HG03460 (cell line): ENCODE measurements around the gene ZNF771.
"Not testable (repeated sequence)": the region's sequence is repeated elsewhere in the genome, so short reads cannot be mapped to it uniquely, and the experiment has no call there.

Source experiments
- ATAC-seq: cut with Tn5 transposase; IDR thresholded peaks from one replicate; pipeline ENCODE4 v1.9.1; 2021; ENCODE audit not compliant: unreplicated experiment

Gene ZNF771

DNA sequence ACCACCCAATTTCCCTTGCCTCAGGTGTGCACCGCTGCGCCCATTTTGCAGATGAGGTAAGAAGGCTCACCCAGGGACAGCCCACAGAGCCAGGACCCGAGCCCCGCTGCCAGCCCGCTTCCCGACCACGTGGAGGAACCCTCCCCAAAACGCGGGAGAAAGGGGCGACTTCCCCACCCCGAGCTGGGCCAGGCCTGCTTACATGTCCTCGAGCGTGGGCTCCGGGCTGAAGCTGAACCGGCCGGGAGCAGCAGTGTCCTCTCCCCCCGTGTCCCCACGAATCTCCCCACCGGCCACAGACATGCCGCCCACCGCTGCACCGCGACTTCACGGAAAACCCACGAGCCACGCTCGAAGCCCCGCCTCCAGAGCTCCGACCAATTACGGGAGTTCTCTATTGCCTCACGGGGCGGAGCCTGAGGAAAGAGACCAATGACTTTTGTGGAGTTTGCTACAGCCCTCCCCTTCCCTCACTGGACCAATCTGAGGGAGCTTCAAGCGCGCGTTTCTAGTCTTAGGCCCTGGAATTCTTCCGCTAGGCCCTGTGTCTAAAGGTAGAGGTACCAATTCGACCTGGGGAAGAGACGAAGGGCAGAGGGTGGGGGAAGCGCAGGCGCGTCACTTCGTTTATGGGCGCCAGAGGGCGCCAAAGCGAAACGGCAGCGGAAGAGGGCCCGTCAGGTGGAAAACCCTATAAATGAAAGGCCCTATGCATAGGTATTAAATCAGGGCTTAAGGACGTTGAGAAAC, 22.4 kb downstream of the ZNF771 start, which contains the start of gene DCTPP1:
Gene DCTPP1 (minus strand): TSS at position 353 of the 750 bp plus-strand sequence. CDS start 50 bp downstream, at position 303.
- peak; percentile 96 for ATAC-seq

DNA sequence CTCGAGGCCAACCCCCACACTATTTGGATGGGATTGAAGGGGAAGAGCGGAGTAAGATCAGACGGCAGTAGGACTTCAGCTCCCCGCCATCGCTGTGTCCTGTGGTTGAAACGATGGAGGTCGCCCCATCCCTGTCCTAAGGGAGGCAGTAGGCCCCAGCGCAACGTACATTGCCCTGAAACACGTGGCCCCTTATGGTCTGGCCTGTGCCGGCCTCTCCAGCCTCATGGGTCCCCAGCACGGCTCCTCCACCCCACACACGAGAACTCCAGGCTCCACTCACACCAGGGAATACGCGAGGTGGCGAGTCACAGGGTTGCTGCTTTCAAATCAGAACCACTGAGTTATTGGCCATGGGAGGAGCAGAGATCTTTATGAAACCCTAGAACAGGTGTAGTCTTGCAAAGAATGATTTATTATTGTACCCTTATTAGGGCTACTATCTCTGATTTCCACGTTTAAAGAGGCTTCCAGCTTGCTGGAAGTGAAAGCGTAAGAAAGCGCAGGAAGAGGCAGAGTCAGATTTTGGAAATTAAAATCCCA, 23.1 kb downstream of the ZNF771 start:
- ATAC-seq, result no peak

DNA sequence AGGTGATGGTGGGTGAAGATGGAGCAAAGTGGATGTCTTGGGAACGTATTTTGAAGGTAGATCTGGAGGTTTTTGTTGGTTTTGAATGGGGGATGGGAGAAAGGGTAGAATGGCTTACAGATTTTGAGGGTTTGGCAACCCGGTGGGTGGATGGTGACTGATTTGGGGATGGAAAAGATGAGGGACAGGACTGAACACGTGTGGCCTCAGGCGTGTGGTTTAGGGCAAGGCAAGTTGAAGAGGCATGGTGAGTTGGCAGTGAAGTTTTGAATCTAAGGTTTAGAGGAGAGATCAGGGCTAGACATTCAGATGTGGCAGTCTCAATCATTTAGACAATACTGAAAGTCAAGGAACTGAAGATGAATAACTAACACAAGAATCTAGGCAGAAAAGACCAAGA, 27.4 kb downstream of the ZNF771 start:
- no peak for ATAC-seq

DNA sequence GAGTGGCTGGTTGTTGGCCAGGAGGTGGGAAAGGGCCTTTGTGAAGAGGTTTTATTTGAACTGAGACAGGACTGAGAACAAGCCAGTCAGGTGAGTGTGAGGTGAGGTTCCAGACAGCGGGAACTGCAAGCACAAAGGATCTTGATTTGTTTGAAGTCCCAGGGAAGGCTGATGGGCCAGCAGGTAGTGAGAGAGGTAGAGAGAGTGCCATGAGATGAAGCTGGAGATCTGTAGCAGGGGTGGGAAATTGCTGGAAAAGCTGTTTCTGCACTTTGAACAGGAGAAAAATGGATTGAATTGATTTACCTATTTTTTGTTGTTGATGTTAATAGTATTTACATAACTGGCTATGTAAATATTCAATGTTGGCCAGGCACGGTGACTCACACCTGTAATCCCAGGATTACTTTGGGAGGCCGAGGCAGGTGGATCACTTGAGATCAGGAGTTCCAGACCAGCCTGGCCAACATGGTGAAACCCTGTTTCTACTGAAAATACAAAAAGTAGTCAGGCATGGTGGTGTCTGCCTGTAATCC, 30.2 kb downstream of the ZNF771 start:
- no peak for ATAC-seq

DNA sequence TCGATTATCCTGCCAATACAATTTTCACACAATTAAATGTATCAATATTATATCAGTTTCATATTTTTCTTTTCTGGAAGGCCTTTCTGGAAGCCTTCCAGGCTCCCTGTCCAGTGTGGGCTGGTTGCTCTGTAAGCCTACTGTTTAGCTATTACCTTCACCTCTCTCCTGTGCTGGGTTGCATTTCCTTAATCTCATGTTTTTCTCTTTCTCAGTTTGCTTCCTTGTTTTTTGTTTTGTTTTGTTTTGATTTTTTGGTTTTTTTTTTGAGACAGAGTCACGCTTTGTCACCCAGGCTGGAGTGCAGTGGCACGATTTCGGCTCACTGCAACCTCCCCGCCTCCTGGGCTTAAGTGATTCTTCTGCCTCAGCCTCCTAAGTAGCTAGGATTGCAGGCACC, 31.4 kb downstream of the ZNF771 start:
- no peak for ATAC-seq

DNA sequence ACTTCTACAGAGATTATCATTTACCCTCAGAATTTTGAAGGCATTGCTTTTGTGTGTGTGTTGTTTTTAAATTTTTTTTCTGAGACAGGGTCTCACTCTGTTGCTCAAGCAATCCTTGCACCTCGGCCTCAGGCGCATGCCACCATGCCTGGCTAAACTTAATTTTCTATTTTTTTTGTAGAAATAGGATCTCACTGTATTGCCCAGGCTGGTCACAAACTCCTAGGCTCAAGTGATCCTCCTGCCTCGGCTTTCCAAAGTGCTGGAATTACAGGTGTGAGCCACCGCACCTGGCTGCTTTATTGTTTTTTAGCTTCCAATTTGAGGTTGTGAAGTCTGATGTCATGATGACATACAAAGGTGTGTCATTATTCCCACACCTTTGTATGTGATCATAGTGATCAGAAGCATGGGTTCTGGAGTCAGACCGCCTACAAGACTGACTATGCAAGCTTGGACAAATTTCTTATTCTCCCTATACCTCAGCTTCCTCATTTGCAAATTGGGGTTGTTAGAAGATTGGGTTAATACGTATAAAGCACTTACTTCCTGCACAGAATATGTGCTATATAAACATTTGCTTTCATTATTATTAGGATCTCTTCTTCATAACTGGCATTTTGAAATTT, 32.4 kb downstream of the ZNF771 start:
- no peak for ATAC-seq

DNA sequence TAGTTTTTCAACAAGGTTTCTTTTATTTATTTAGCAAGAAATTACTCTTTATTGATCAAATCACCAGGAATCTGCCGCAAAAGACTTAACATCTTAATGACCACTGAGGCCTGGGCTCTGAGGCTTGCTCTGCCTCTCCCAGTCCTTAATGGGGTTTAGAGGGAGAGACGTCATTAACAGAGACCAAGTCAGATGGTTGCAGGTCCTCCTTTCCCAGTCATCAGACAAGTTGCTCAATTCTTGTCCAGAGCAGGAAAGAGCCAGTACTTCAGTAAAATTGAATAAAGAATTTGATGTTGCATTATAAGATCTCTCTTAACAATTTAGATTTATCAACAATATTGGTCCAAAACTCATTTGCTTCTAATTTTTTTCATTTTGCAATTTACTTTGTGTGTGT, 36.2 kb downstream of the ZNF771 start:
- ATAC-seq, result no peak

DNA sequence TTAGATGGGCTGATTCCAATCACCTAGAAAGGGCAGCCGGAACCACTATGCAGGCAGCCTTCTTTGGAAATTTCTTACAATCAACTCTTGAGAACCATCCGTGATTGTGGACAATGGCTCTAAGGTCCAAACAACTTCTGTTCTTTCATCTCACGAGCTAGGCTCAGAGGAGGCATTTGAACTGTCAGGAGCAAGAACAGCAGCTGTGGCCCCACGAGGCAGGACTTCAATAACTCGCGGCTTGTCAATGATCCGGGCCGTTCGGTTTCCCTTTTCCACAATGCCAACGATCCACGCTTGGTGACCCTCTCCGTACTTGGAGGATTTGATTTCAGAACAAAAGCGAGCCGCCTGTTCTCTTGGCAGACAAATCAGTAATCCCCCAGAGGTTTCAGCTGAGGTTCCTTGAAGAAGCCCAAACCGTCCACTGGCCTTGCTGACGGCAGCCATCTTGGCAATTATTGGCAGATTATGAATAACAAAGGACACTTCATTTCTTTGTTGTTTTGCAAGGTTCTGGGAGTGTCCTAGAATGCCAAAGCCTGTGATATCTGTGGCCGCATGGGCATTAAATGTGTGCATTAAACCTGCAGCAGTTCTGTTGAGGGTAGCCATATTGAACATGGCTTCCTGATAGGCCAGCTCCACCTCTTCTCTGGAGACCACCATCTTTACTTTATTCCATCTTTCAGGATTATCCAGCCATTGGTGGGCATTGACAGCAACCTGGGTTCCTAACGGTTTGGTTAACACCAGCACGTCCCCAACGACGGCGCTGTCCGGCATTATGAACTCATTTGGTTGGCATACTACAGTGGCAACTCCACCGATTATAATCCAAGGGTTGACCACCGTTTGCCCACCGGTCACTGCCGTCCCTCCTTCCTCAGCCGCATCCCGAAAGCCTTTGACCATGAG, 37.1 kb downstream of the ZNF771 start:
- ATAC-seq, result no peak

DNA sequence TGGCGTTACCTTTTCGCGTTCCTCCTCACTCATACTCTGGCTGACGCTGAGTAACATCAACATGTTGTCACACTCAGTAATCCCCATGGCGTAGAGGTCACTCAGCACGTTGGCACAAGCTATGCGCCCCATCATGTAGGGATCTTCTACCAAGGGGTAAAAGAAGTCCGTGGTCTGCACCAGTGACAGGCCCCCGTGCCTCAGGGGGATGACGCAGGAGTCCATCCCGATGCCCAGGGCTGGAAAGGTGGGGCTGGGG, 37.7 kb downstream of the ZNF771 start:
- ATAC-seq, result no peak

DNA sequence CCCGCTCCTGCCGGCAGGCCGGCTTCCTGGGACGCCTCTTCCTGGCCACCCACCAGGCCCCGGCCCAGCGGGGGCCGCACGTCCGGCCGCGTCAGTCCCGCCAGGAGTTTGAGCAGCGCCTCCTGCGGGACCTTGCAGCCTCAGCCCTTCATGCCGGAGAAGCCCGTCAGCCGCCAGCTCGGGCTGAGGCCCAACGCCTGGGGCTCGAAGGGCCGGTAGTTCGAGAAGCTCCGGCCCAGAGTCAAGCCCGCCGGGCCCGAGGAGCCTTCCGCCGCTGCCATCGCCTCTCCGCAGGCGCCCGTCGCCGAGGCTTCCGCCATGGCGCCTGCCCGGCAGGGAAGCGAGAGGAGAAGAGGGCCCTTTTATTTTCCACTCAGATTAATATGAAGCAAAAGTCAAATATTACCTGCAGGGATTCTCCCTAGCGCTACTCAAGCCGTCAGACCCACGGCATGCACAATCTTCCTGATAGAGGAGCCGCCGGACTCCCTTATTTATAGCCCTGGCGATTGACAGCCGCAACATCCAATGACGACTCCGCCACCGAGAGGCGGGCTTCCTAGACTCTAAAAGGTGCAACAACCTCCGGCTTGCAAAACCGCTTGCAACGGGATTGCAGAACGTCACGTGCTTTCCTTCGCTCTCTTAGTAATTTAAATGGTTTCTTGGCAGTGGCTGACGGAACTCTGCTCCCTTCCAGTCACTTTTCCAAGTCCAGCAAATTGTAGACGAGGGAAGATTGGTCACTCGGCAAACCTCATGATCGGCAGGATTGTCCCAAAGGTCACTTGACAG, 38.2 kb downstream of the ZNF771 start, which contains the start of gene SEPHS2:
Gene SEPHS2 (minus strand): TSS at position 467 of the 795 bp plus-strand sequence. CDS start 147 bp downstream, at position 320.
- ATAC-seq, result peak; percentile 86

DNA sequence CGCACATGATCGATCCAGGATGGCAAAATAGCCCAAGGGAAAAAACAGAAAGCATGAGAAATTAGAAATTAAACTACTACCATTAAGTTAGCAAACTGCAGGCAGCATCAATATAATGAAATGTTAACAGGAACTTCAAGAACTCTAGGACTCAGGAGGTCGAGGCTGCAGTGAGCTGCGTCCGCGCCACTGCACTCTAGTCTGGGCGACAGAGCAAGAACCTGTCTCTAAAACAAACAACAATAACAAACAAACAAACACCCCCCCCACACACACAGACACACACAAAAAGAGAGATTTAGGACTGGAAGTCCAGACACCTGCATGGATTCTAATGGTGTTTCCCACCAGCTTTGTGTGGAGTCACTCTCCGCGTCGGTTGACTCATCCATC, 38.8 kb downstream of the ZNF771 start:
- no peak for ATAC-seq

DNA sequence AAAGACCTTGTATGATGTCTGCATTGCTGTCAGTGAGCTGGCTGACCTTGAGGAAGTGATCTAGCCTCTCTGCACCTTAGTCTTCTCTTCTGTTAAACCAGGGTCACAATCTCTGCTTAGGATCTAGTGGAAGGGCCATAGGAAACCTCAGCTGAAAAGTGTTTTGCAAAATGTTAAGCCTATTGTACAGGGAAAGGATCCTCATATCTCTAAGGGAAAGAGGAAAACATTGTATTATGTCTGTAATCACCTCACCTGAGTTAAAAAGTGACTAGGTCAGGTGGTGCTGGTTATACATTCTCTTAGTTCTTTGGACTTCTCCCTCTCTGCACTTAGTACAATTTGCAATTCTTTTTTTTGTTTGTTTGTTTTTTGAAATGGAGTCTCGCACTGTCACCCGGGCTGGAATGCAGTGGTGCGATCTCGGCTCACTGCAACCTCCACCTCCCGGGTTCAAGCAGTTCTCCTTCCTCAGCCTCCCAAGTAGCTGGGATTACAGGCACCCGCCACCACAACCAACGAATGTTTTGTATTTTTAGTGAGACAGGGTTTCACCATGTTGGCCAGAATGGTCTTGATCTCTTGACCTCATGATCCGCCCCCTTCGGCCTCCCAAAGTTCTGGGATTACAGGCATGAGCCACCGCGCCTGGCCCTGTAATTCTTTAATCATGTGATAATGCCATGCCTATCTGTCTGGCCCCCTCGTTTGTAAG, 40.3 kb downstream of the ZNF771 start:
- no peak for ATAC-seq

DNA sequence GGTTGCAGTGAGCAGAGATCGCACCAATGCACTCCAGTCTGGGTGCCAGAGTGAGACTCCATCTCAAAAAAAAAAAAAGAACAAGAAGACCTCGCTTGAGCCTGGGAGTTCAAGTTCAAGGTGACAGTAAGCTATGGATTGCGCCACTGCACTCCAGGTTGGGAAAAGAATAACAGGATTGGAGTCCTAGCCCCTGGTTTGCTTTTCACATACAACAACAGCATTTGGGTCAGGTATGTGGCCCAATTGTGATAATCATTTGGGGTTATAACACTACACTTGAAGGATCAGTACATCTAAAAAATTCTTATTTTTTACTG, 41.7 kb downstream of the ZNF771 start:
- ATAC-seq, result no peak

DNA sequence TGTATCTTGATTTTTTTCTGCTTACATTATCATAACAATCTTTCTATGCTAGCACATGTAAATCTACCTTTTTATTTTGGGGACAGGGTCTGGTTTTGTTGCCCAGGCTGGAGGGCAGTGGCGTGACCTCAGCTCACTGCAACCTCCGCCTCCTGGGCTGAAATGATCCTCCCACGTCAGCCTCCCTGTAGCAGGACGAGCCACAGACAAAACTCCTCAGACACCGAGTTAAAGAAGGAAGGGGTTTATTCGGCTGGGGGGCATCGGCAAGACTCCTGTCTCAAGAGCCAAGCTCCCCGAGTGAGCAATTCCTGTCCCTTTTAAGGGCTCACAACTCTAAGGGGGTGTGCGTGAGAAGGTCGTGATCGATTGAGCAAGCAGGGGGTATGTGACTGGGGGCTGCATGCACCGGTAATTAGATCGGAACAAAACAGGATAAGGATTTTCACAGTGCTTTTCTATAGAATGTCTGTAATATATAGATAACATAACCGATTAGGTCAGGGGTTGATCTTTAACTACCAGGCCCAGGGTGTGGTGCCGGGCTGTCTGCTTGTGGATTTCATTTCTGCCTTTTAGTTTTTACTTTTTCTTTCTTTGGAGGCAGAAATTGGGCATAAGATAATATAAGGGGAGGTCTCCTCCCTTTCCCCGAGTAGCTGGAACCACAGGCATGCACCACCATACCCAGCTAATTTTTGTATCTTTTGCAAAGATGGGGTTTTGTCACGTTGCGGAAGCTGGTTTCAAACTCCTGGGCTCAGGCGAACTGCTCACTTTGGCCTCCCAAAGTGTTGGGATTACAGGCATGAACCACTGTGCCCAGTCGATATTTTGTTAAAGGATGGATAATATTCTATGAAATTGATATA, 45.5 kb downstream of the ZNF771 start:
- not testable (repeated sequence) for ATAC-seq

DNA sequence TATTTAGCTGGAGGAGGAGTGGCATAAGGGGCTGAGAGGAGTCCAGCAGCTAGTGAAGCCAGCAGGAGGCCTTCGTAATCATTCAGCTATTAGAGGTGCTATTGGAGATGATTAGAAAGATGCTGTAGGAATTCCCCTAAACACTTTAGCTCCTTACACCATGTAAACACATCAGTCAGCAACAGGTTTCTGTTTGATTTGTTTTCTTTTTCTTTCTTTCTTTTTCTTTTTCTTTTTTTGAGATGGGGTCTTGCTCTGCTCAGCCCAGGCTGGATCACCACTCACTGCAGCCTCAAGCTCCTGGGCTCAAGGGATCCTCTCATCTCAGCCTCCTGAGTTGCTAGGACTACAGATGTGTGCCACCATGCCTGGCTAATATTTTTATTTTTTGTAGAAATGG, 48.9 kb downstream of the ZNF771 start:
- no peak for ATAC-seq

DNA sequence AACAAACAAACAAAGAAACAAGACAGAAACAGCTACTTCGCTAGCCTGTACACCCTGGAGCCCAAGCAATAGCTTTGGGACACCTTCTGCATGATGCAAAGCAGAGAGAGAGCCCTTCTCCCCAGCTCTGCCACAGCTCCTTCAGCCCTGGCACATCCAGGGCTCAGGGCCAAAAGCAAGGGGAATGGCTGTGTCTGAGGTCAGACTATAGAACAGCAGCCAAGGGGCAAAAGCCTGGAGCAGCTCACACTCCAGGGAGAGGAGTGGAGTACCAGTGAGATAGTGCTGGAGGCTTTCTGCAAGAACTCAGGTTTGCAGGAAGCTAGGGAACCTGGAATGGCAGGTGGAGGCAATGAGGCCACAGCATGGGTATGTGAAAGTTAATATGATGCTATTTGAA, 49.9 kb downstream of the ZNF771 start:
- no peak for ATAC-seq

DNA sequence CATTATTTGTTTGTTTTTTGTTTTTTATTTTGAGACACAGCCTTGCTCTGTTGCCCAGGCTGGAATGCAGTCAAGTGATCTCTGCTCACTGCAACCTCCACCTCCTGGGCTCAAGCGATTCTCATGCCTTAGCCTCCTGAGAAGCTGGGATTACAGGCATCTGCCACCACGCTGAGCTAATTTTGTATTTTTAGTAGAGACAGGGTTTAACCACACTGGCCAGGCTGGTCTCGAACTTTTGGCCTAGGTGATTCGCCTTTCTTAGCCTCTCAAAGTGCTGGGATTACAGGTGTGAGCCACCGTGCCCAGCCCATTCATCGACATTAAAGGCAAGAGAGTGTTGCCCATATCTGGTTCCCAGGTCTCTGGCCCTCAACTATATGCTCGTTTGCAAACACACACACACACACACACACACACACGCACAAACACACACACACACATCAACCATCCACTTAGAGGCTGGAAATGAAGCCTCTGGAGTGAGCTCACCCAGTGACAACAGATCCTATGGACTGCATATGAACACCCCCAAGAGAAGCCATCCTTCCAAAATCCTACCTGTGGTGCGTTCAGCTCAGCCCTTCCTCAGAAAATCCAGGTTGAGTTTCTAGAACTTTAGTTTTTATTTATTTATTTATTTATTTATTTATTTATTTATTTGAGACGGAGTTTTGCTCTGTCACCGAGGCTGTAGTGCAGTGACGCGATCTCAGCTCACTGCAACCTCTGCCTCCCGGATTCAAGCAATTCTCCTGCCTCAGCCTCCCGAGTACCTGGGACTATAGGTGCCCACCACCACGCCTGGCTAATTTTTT, 50.5 kb downstream of the ZNF771 start:
- no peak for ATAC-seq
